Suprapubic skin (tissue), 4 donors: ENCODE data around the gene MGAT5B. TPM values are rescaled to one million over a fixed set of nuclear protein-coding genes. Genes with fewer than 3 reads are reported as not detected.

Experiments
- DNase-seq, 2 donors: peaks; one replicate each; pipeline ENCODE4 v3.0.0-alpha.2; 2019; ENCODE audit warnings: low spot score in 2 of 2
- H3K27ac ChIP-seq: fragments of 200-600 bp; sonication (generic); one replicate; pipeline ENCODE4 v1.5.1; 2019
- H3K27me3 ChIP-seq: fragments of 200-600 bp; sonication (generic); one replicate; pipeline ENCODE4 v1.5.1; 2019
- H3K36me3 ChIP-seq: fragments of 200-600 bp; sonication (generic); one replicate; pipeline ENCODE4 v1.5.1; 2019
- H3K4me1 ChIP-seq: fragments of 200-600 bp; sonication (generic); one replicate; pipeline ENCODE4 v1.5.1; 2019
- H3K4me3 ChIP-seq: fragments of 200-600 bp; sonication (generic); one replicate; pipeline ENCODE4 v1.5.1; 2019; ENCODE audit warnings: mild to moderate bottlenecking
- H3K9me3 ChIP-seq: fragments of 200-600 bp; sonication (generic); one replicate; pipeline ENCODE4 v1.5.1; 2019
- EP300 ChIP-seq: sonication (generic); formaldehyde crosslinking; IDR thresholded peaks from one replicate; pipeline ENCODE4 v1.6.1; 2017; ENCODE audit warnings: antibody characterized with exemption
- POLR2A ChIP-seq, 2 donors: fragments of 450-650 bp; IDR thresholded peaks; one replicate each; pipeline ENCODE4 v1.6.1; 2017; ENCODE audit warnings: antibody characterized with exemption in 2 of 2, mild to moderate bottlenecking in 2 of 2, moderate library complexity in 2 of 2
- POLR2AphosphoS5 ChIP-seq, 3 donors: sonication (generic); formaldehyde crosslinking; IDR thresholded peaks; one replicate each; pipeline ENCODE4 v1.6.1; 2017; ENCODE audit warnings: antibody characterized with exemption in 3 of 3
- WGBS: methylation state at CpG from one replicate; pipeline ENCODE4 v1.1.5; 2018; 5-methylcytosine and 5-hydroxymethylcytosine counted together
- total RNA-seq, 4 donors: library from RNA; depleted of rRNA; stranded (reverse); fragments of >200 nt; gene quantifications; one replicate each; pipeline ENCODE4 v1.1.0, GENCODE V29; 2016
- TF ChIP-seq, protein P1 (sequence below), 2 donors: fragments of 200-600 bp in 1 of 2; fragments of 450-650 bp in 1 of 2; sonication (generic) in 1 of 2; IDR thresholded peaks; one replicate each; pipeline ENCODE4 v1.5.1; 2016 to 2019; ENCODE audit warnings: antibody characterized with exemption in 2 of 2, mild to moderate bottlenecking in 1 of 2, moderate library complexity in 1 of 2

MGAT5B gene
- total RNA-seq, 4 donors from 2014 or later = 0.26 to 0.72 (median 0.30) TPM; not detected in 1

DNA sequence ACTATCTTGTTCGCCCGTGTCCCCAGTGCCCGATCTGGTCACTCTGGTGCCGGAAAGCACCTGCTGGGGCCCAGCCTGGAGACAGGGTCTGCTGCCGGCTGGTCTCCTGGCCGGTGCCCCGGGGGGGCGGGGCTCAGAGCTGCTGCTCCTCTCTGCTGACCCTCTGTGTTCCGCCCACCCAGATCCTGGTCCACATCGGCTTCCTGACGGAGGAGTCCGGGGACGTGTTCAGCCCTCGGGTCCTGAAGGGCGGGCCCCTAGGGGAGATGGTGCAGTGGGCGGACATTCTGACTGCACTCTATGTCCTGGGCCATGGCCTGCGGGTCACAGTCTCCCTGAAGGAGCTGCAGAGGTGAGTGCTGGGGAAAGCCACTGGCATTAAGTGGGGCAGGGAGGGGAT, 37.6 kb downstream of the MGAT5B start:
- Histone ChIP-seq H3K27ac (no peak overlapping the region), H3K4me1 (no peaks in the 10 kb centered on the region), H3K9me3 (no peaks in the 10 kb centered on the region), H3K36me3 (no peaks in the 10 kb centered on the region), H3K27me3 (peaks cover 22% of the 10 kb centered on the region), H3K4me3 (no peak overlapping the region)
- WGBS = 63% methylated on average over 10 of the region's 17 CpGs
- no peak for DNase-seq
- TF ChIP-seq EP300 = no peak
- no peak for TF ChIP-seq POLR2AphosphoS5 (IDR thresholded peaks at IDR 0.05)
- TF ChIP-seq, protein P1, sequence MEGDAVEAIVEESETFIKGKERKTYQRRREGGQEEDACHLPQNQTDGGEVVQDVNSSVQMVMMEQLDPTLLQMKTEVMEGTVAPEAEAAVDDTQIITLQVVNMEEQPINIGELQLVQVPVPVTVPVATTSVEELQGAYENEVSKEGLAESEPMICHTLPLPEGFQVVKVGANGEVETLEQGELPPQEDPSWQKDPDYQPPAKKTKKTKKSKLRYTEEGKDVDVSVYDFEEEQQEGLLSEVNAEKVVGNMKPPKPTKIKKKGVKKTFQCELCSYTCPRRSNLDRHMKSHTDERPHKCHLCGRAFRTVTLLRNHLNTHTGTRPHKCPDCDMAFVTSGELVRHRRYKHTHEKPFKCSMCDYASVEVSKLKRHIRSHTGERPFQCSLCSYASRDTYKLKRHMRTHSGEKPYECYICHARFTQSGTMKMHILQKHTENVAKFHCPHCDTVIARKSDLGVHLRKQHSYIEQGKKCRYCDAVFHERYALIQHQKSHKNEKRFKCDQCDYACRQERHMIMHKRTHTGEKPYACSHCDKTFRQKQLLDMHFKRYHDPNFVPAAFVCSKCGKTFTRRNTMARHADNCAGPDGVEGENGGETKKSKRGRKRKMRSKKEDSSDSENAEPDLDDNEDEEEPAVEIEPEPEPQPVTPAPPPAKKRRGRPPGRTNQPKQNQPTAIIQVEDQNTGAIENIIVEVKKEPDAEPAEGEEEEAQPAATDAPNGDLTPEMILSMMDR (IDR thresholded peaks at IDR 0.05) = no peak
- no peak for TF ChIP-seq POLR2A (IDR thresholded peaks at IDR 0.05)

DNA sequence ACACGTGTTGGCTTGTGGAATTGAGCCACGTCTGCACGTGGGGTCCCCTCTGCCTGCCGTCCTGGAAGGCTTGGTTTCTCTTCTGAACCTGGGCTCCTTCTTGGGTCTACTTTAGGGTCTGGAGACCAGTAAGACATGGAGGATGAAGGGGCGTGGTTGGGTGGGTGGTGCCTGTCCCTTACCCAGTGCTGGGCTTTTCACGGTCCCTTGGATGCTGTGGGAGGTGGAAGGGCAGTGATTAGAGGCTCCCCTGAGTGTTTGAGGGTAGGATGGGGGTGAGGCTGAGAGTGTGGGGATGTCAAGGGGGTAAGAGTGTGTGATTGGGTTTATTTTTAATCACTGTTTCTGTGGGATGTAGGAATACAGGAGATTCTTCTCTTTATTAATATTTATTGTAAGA, 38.3 kb downstream of the MGAT5B start:
- Histone ChIP-seq H3K4me3 (no peak overlapping the region), H3K36me3 (no peaks in the 10 kb centered on the region), H3K4me1 (no peaks in the 10 kb centered on the region), H3K27ac (no peak overlapping the region), H3K9me3 (no peaks in the 10 kb centered on the region), H3K27me3 (peaks cover 22% of the 10 kb centered on the region)
- TF ChIP-seq POLR2A (IDR thresholded peaks at IDR 0.05) (no peak), EP300 (no peak), POLR2AphosphoS5 (IDR thresholded peaks at IDR 0.05) (no peak)
- TF ChIP-seq, protein P1 (IDR thresholded peaks at IDR 0.05) = no peak
- DNase-seq = no peak
- WGBS = 59% methylated on average over 2 of the region's 6 CpGs

DNA sequence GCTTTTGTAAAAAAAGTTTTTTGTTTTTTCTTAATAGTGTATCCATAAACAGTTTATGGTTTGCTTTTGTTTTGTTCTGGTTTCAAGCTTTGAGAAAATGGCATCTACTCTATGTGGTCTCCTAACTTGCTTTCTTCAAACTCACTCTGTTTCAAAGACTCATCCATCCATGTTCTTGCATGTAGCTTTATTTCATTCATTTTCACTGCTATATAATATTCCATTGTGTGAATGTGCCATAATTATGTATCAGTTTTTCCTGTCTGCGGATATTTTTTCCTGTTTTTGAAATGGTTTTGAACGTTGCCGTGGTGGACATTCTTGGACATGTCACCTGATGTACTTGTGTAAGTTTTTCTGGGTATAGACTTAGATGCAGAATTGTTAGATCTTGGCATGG, 39.1 kb downstream of the MGAT5B start:
- H3K27me3 ChIP-seq = peaks cover 21% of the 10 kb centered on the region
- H3K4me3 ChIP-seq = no peak overlapping the region
- TF ChIP-seq EP300 = no peak
- TF ChIP-seq, protein P1 (IDR thresholded peaks at IDR 0.05) = no peak
- TF ChIP-seq POLR2AphosphoS5 (IDR thresholded peaks at IDR 0.05) = no peak
- no peak for TF ChIP-seq POLR2A (IDR thresholded peaks at IDR 0.05)
- H3K4me1 ChIP-seq = no peaks in the 10 kb centered on the region
- H3K27ac ChIP-seq = no peak overlapping the region
- H3K9me3 ChIP-seq = no peaks in the 10 kb centered on the region
- WGBS = 91% methylated on average over 3 of the region's 3 CpGs
- DNase-seq = no peak
- H3K36me3 ChIP-seq = no peaks in the 10 kb centered on the region

DNA sequence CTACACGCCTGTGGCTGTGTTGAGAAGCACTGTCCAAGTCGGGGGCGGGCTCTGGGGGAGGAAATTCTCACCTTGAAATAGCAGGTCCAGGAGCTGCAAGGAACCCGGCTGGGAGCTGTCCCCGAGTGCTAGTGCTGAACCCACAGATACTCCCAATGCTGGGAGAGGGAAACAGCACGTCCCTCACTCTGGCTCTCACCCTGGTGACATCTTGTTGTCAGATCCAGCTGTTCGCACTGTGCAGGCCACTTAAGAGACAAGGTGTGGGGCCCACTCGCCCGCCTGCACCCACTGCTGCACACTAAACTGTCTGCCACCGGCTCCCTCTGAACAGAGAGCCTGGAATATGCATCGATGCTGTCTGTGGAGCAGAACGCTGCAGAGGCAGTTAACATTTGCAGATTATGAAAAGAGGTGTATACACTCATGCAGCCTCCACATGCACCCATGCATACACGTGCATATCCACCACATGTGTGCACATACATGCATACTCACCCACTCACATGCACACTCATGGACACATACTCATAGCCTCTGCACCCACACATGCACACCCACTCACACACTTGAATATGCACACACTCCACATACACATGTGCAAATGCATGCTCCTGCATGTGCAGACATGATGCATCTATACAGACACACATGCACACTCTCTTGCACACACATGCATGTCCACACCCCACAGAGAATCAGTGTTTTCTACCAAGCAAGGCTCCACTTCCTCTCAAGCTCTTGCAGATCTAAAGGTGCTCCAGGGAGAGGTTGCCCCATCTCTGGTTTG, 42.0 kb downstream of the MGAT5B start:
- TF ChIP-seq EP300 (no peak), POLR2AphosphoS5 (IDR thresholded peaks at IDR 0.05) (no peak), POLR2A (IDR thresholded peaks at IDR 0.05) (no peak)
- TF ChIP-seq, protein P1 (IDR thresholded peaks at IDR 0.05) = no peak
- 30% methylated on average over 13 of the region's 13 CpGs for WGBS
- DNase-seq = no peak

DNA sequence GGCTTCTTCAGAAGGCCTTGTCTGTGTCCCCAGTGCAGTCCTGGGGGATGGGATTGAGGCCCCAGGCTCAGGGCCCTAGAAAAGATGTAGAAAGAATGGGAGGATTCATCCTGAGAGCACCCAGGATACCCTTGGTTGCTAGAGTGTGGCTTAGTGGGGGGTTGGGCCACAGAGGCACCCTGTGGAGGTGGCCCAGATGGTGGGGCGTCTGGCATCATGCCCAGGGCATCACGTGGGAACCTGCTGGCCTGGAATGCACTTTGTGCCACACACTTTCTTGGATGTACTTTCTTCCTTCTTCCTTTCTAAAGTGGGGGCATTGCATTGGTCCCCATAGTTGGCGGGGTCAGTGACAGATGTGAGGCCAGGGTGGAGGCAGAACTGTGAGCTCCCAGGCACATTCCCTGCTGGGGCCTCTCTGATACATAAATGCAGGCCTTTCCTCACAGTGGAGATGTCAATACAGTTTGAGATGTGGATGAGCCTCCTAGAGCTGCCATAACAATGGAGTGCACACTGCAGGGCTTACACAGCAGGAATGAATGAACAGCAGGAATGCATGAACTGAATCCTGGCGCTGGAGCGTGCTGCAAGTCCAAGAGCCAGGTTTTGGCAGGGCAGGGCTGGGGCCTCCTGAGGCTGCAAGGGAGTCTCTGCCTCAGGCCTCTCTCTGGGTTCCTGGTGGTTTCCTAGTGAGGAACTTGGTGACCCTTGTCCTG, 43.3 kb downstream of the MGAT5B start:
- H3K9me3 ChIP-seq = no peaks in the 10 kb centered on the region
- TF ChIP-seq, protein P1 (IDR thresholded peaks at IDR 0.05) = no peak
- TF ChIP-seq POLR2A (IDR thresholded peaks at IDR 0.05) = no peak
- TF ChIP-seq POLR2AphosphoS5 (IDR thresholded peaks at IDR 0.05) = no peak
- TF ChIP-seq EP300 = no peak
- no peak overlapping the region for H3K27ac ChIP-seq
- no peak for DNase-seq
- H3K27me3 ChIP-seq = peaks cover 30% of the 10 kb centered on the region
- H3K4me1 ChIP-seq = no peaks in the 10 kb centered on the region
- no peak overlapping the region for H3K4me3 ChIP-seq
- no peaks in the 10 kb centered on the region for H3K36me3 ChIP-seq
- WGBS = 24% methylated on average over 2 of the region's 5 CpGs

More for the DNA sequence above, 42.0 kb downstream of the MGAT5B start:
- no peak overlapping the region for H3K27ac ChIP-seq
- no peaks in the 10 kb centered on the region for H3K4me1 ChIP-seq
- no peaks in the 10 kb centered on the region for H3K9me3 ChIP-seq
- H3K27me3 ChIP-seq = peaks cover 25% of the 10 kb centered on the region
- H3K36me3 ChIP-seq = no peaks in the 10 kb centered on the region
- no peak overlapping the region for H3K4me3 ChIP-seq
